RWPE2 (cell line): ENCODE measurements around the gene ZBBX.
"Not testable (repeated sequence)": the region's sequence is repeated elsewhere in the genome, so short reads cannot be mapped to it uniquely, and the experiment has no call there.

Experiments used
- ATAC-seq: fragments of 200-7000 bp; cut with Tn5 transposase; 3 replicates; pipeline ENCODE4 v1.9.1; 2021; ENCODE audit warnings: low read depth
- DNase-seq: peaks from one replicate; pipeline ENCODE4 v3.0.0-alpha.2; 2020; ENCODE audit warnings: low spot score
- H3K27ac ChIP-seq: fragments of 450-650 bp; 2 replicates; pipeline ENCODE4 v1.5.1; 2017; ENCODE audit warnings: mild to moderate bottlenecking; ENCODE audit not compliant: poor library complexity, severe bottlenecking
- H3K27me3 ChIP-seq: fragments of 250-450 bp; sonication (Bioruptor Pico); 2 replicates; pipeline ENCODE4 v1.5.1; 2021; ENCODE audit warnings: mild to moderate bottlenecking, moderate library complexity; ENCODE audit not compliant: insufficient read depth, poor library complexity, severe bottlenecking
- H3K36me3 ChIP-seq: fragments of 250-450 bp; sonication (Bioruptor Pico); 2 replicates; pipeline ENCODE4 v1.5.1; 2020; ENCODE audit warnings: low read depth, mild to moderate bottlenecking, moderate library complexity
- H3K4me1 ChIP-seq: fragments of 250-450 bp; sonication (Bioruptor Pico); 2 replicates; pipeline ENCODE4 v1.5.1; 2021; ENCODE audit warnings: mild to moderate bottlenecking, moderate library complexity; ENCODE audit not compliant: insufficient read depth, poor library complexity, severe bottlenecking
- H3K4me3 ChIP-seq: fragments of 250-450 bp; sonication (Bioruptor Pico); 2 replicates; pipeline ENCODE4 v1.5.1; 2021; ENCODE audit warnings: mild to moderate bottlenecking, moderate library complexity; ENCODE audit not compliant: severe bottlenecking
- H3K9me3 ChIP-seq: fragments of 250-450 bp; sonication (Bioruptor Pico); 2 replicates; pipeline ENCODE4 v1.5.1; 2021; ENCODE audit warnings: mild to moderate bottlenecking, moderate library complexity; ENCODE audit not compliant: severe bottlenecking
- TF ChIP-seq, protein P1 (sequence below): fragments of 450-650 bp; IDR thresholded peaks from one replicate; pipeline ENCODE4 v1.5.1; 2017; ENCODE audit warnings: mild to moderate bottlenecking, moderate library complexity; ENCODE audit not compliant: poor library complexity, severe bottlenecking

The ZBBX gene, protein sequence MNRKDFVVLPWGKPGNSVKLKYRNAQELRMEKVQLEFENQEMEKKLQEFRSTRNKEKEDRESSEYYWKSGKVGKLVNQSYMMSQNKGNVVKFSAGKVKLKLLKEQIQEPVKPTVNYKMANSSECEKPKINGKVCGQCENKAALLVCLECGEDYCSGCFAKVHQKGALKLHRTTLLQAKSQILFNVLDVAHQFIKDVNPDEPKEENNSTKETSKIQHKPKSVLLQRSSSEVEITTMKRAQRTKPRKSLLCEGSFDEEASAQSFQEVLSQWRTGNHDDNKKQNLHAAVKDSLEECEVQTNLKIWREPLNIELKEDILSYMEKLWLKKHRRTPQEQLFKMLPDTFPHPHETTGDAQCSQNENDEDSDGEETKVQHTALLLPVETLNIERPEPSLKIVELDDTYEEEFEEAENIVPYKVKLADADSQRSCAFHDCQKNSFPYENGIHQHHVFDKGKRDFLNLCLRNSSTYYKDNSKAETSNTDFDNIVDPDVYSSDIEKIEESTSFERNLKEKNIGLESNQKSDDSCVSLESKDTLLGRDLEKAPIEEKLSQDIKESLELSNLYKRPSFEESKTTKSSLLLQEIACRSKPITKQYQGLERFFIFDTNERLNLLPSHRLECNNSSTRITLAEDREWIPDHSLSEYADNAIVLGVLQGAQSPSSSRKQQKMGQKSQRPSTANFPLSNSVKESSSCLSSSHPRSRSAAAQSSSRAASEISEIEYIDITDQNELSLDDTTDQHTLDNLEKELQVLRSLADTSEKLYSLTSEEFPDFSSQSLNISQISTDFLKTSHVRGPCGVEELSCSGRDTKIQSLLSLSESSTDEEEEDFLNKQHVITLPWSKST

DNA sequence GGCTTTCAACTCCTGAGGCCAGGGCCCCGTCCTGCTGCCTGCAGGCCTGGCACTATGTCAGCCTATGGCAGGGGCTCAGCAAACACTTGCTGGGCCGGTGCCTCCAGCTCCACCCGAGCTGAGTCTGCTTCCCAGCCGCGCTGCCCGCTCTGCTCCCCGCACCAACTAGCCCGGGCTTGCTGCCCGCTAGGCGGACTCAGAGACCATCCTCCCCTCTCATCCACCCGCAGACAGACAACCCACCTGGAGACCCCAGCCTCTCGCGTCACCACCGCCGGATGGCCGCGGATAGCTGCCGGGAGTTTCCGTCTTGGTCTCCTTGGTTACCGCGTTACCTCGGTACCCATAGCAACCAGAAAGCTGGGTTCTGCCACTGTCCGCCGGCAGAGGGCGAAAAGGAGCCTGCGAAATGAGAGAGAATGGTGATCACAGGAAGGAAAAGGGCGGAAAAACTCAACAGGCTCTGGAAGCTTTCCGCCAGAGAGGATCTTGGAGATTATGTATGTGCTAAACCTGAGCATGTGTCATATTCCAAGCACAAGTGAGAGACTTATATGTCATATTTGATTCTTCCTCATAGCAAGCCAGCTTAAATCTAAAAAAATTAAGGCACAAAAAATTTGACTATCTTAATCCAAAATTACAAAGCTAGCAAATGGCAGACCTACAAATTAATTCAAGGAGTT is at the start of gene ZBBX:
Gene ZBBX (minus strand): TSS at position 294 of the 686 bp plus-strand sequence. CDS start 7,396 bp downstream, outside the sequence.
- ATAC-seq (peak; percentile 94), DNase-seq (peak; percentile 67)
- H3K4me3 ChIP-seq: peak within 1 kb of the TSS; percentile 20
- no peak within 1 kb of the TSS for H3K27ac ChIP-seq
- H3K4me1 ChIP-seq: no peaks in the 10 kb centered on the region
- peaks cover 6% of the 10 kb centered on the region for H3K27me3 ChIP-seq
- H3K9me3 ChIP-seq: no peaks in the 10 kb centered on the region
- TF ChIP-seq, protein P1, sequence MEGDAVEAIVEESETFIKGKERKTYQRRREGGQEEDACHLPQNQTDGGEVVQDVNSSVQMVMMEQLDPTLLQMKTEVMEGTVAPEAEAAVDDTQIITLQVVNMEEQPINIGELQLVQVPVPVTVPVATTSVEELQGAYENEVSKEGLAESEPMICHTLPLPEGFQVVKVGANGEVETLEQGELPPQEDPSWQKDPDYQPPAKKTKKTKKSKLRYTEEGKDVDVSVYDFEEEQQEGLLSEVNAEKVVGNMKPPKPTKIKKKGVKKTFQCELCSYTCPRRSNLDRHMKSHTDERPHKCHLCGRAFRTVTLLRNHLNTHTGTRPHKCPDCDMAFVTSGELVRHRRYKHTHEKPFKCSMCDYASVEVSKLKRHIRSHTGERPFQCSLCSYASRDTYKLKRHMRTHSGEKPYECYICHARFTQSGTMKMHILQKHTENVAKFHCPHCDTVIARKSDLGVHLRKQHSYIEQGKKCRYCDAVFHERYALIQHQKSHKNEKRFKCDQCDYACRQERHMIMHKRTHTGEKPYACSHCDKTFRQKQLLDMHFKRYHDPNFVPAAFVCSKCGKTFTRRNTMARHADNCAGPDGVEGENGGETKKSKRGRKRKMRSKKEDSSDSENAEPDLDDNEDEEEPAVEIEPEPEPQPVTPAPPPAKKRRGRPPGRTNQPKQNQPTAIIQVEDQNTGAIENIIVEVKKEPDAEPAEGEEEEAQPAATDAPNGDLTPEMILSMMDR: peak; percentile 93
- H3K36me3 ChIP-seq: no peaks in the 10 kb centered on the region

DNA sequence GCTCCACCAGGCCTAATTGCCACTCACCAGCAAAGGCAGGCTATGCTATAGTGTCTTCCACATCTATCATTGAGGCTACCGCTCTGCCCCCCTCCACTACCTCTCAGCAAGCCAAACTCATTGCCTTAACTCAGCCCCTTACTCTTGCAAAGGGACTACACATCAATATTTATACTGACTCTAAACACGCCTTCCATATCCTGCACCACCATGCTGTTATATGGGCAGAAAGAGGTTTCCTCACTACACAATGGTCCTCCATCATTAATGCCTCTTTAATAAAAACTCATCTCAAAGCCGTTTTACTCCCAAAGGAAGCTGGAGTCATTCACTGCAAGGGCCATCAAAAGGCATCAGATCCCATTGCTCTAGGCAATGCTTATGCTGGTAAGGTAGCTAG is 46.9 kb upstream of the ZBBX start:
- H3K4me1 ChIP-seq, ATAC-seq, H3K27me3 ChIP-seq, H3K4me3 ChIP-seq, H3K27ac ChIP-seq, H3K36me3 ChIP-seq, DNase-seq, H3K9me3 ChIP-seq: not testable (repeated sequence)

DNA sequence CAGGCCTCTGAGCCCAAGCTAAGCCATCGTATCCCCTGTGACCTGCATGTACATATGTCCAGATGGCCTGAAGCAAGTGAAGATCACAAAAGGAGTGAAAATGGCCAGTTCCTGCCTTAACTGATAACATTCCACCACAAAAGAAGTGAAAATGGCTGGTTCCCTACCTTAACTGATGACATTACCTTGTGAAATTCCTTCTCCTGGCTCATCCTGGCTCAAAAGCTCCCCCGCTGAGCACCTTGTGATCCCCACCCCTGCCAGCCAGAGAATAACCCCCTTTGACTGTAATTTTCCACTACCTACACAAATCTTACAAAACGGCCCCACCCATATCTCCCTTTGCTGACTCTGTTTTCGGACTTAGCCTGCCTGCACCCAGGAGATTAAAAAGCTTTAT is 42.3 kb upstream of the ZBBX start:
- H3K27me3 ChIP-seq, ATAC-seq, H3K4me3 ChIP-seq, H3K9me3 ChIP-seq, H3K36me3 ChIP-seq, H3K27ac ChIP-seq, H3K4me1 ChIP-seq, DNase-seq: not testable (repeated sequence)

DNA sequence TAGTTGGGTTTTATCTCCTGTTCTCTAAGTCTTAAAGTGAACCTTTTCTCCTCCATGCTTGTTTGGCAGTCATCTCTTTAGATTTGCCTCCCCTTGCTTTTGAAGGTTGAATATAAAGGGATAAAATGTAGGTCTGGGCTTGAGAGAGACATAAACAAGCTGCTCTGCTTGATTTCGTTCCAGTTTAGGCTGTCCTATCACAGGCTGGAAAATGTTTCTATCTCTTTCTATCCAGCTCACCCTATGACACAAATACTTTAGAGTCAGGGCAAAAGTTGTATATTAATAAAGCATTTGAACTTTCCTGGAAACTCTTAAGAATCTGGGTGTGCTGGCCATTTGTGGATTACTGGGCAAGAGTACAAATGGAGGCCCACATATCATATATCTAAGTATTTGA is 29.5 kb upstream of the ZBBX start:
- TF ChIP-seq, protein P1: no peak
- no peak for DNase-seq

DNA sequence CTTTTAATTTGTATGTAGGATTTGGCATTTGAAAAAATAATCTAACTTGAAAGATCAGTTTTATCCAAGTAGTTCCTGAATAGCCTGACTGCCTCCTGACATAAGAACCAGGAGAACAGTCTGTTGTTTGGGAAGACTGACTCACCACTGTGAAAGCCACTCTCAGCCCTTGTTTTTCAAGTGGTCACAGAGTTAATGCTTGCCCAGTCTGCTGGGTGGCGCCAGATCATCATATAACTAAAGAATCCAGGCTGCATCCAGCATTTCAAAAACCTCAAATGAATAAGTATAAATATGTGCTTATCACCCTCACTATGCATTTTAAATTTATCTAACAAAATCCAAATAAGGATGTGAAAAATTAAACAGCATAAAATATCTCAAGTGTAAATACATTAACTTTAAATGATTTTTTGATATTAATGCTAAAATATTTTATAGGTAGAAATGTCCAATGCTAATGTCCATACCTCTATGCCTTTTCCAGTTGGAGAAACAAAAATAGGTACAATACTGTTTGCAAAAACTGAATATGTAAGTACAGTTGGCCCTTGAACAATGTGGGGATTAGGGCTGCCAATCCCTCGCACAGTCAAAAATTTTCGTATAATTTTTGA is 26.9 kb upstream of the ZBBX start:
- Histone ChIP-seq H3K27me3 (peaks cover 4% of the 10 kb centered on the region), H3K27ac (no peak overlapping the region), H3K36me3 (no peaks in the 10 kb centered on the region), H3K4me3 (no peak overlapping the region), H3K4me1 (no peaks in the 10 kb centered on the region), H3K9me3 (no peaks in the 10 kb centered on the region)
- DNase-seq: no peak
- TF ChIP-seq, protein P1: peak; percentile 63
- ATAC-seq: peak; percentile 97

More for the DNA sequence above, 29.5 kb upstream of the ZBBX start:
- H3K27me3 ChIP-seq: no peaks in the 10 kb centered on the region
- no peaks in the 10 kb centered on the region for H3K36me3 ChIP-seq
- no peak overlapping the region for H3K4me3 ChIP-seq
- no peak overlapping the region for H3K27ac ChIP-seq
- no peak for ATAC-seq
- no peaks in the 10 kb centered on the region for H3K9me3 ChIP-seq
- H3K4me1 ChIP-seq: no peaks in the 10 kb centered on the region
